Measurements from ENCODE around the gene DMRT1. TPM values are rescaled to one million over a fixed set of nuclear protein-coding genes. Genes with fewer than 3 reads are reported as not detected.

The DMRT1 gene
- total RNA-seq, 1 donor: not detected

- Histone ChIP-seq H3K9me3 (ENCODE audit: low read depth, low read length) (no peaks in the 10 kb centered on the region), H3K4me3 (ENCODE audit: low read length) (no peak overlapping the region), H3K27me3 (ENCODE audit: insufficient read depth, low read length) (no peaks in the 10 kb centered on the region), H3K4me1 (ENCODE audit: insufficient read depth, low read length) (no peaks in the 10 kb centered on the region)
Measured at GRCh38 chr9:926976-927375, 85.5 kb downstream of the DMRT1 start.

GRCh38 chr9:928363-929042 lies 87.0 kb downstream of the DMRT1 start:
- no peaks in the 10 kb centered on the region for H3K27me3 ChIP-seq (ENCODE audit: insufficient read depth, low read length)
- no peak overlapping the region for H3K4me3 ChIP-seq (ENCODE audit: low read length)
- no peaks in the 10 kb centered on the region for H3K9me3 ChIP-seq (ENCODE audit: low read depth, low read length)
- no peaks in the 10 kb centered on the region for H3K4me1 ChIP-seq (ENCODE audit: insufficient read depth, low read length)

- no peaks in the 10 kb centered on the region for H3K9me3 ChIP-seq (ENCODE audit: low read depth, low read length)
- H3K27me3 ChIP-seq (ENCODE audit: insufficient read depth, low read length): peaks cover 2% of the 10 kb centered on the region
- H3K4me3 ChIP-seq (ENCODE audit: low read length): no peak overlapping the region
- no peaks in the 10 kb centered on the region for H3K4me1 ChIP-seq (ENCODE audit: insufficient read depth, low read length)
Measured at GRCh38 chr9:929719-930118, 88.2 kb downstream of the DMRT1 start.

- H3K27me3 ChIP-seq (ENCODE audit: insufficient read depth, low read length): peaks cover 9% of the 10 kb centered on the region
- H3K4me1 ChIP-seq (ENCODE audit: insufficient read depth, low read length): no peaks in the 10 kb centered on the region
- no peaks in the 10 kb centered on the region for H3K9me3 ChIP-seq (ENCODE audit: low read depth, low read length)
- H3K4me3 ChIP-seq (ENCODE audit: low read length): no peak overlapping the region
Measured at GRCh38 chr9:933356-933755, 91.9 kb downstream of the DMRT1 start.

- H3K9me3 ChIP-seq (ENCODE audit: low read depth, low read length): peaks cover 7% of the 10 kb centered on the region
- no peaks in the 10 kb centered on the region for H3K4me1 ChIP-seq (ENCODE audit: insufficient read depth, low read length)
- no peak overlapping the region for H3K4me3 ChIP-seq (ENCODE audit: low read length)
- H3K27me3 ChIP-seq (ENCODE audit: insufficient read depth, low read length): peaks cover 16% of the 10 kb centered on the region
Measured at GRCh38 chr9:935348-935965, 94.0 kb downstream of the DMRT1 start.

- Histone ChIP-seq H3K4me3 (ENCODE audit: low read length) (no peak overlapping the region), H3K9me3 (ENCODE audit: low read depth, low read length) (peaks cover 7% of the 10 kb centered on the region), H3K4me1 (ENCODE audit: insufficient read depth, low read length) (no peaks in the 10 kb centered on the region), H3K27me3 (ENCODE audit: insufficient read depth, low read length) (peaks cover 33% of the 10 kb centered on the region)
Measured at GRCh38 chr9:942805-943580, 101.5 kb downstream of the DMRT1 start.

GRCh38 chr9:947985-948384 lies 106.5 kb downstream of the DMRT1 start:
- H3K27me3 ChIP-seq (ENCODE audit: insufficient read depth, low read length): peaks cover 40% of the 10 kb centered on the region
- H3K4me3 ChIP-seq (ENCODE audit: low read length): no peak overlapping the region
- H3K9me3 ChIP-seq (ENCODE audit: low read depth, low read length): no peaks in the 10 kb centered on the region
- no peaks in the 10 kb centered on the region for H3K4me1 ChIP-seq (ENCODE audit: insufficient read depth, low read length)

- no peak overlapping the region for H3K4me3 ChIP-seq (ENCODE audit: low read length)
- H3K4me1 ChIP-seq (ENCODE audit: insufficient read depth, low read length): no peaks in the 10 kb centered on the region
- H3K9me3 ChIP-seq (ENCODE audit: low read depth, low read length): no peaks in the 10 kb centered on the region
- H3K27me3 ChIP-seq (ENCODE audit: insufficient read depth, low read length): peaks cover 35% of the 10 kb centered on the region
Measured at GRCh38 chr9:948497-948896, 107.0 kb downstream of the DMRT1 start.

- Histone ChIP-seq H3K4me1 (ENCODE audit: insufficient read depth, low read length) (no peaks in the 10 kb centered on the region), H3K4me3 (ENCODE audit: low read length) (no peak overlapping the region), H3K27me3 (ENCODE audit: insufficient read depth, low read length) (peaks cover 29% of the 10 kb centered on the region), H3K9me3 (ENCODE audit: low read depth, low read length) (no peaks in the 10 kb centered on the region)
Measured at GRCh38 chr9:950139-950538, 108.6 kb downstream of the DMRT1 start.

GRCh38 chr9:952546-952945 lies 111.0 kb downstream of the DMRT1 start:
- Histone ChIP-seq H3K9me3 (ENCODE audit: low read depth, low read length) (no peaks in the 10 kb centered on the region), H3K4me3 (ENCODE audit: low read length) (no peak overlapping the region), H3K27me3 (ENCODE audit: insufficient read depth, low read length) (peaks cover 22% of the 10 kb centered on the region), H3K4me1 (ENCODE audit: insufficient read depth, low read length) (no peaks in the 10 kb centered on the region)

- H3K4me3 ChIP-seq (ENCODE audit: low read length): no peak overlapping the region
- no peaks in the 10 kb centered on the region for H3K9me3 ChIP-seq (ENCODE audit: low read depth, low read length)
- no peaks in the 10 kb centered on the region for H3K4me1 ChIP-seq (ENCODE audit: insufficient read depth, low read length)
- H3K27me3 ChIP-seq (ENCODE audit: insufficient read depth, low read length): peaks cover 29% of the 10 kb centered on the region
Measured at GRCh38 chr9:959105-959504, 117.6 kb downstream of the DMRT1 start.

GRCh38 chr9:959914-960313 lies 118.4 kb downstream of the DMRT1 start:
- Histone ChIP-seq H3K27me3 (ENCODE audit: insufficient read depth, low read length) (peaks cover 38% of the 10 kb centered on the region), H3K4me1 (ENCODE audit: insufficient read depth, low read length) (no peaks in the 10 kb centered on the region), H3K4me3 (ENCODE audit: low read length) (no peak overlapping the region), H3K9me3 (ENCODE audit: low read depth, low read length) (no peaks in the 10 kb centered on the region)

GRCh38 chr9:962023-962422 lies 120.5 kb downstream of the DMRT1 start:
- Histone ChIP-seq H3K9me3 (ENCODE audit: low read depth, low read length) (no peaks in the 10 kb centered on the region), H3K4me3 (ENCODE audit: low read length) (no peak overlapping the region), H3K27me3 (ENCODE audit: insufficient read depth, low read length) (peaks cover 59% of the 10 kb centered on the region), H3K4me1 (ENCODE audit: insufficient read depth, low read length) (no peaks in the 10 kb centered on the region)

GRCh38 chr9:965497-965896 lies 124.0 kb downstream of the DMRT1 start:
- Histone ChIP-seq H3K27me3 (ENCODE audit: insufficient read depth, low read length) (peaks cover 90% of the 10 kb centered on the region), H3K4me3 (ENCODE audit: low read length) (no peak overlapping the region), H3K9me3 (ENCODE audit: low read depth, low read length) (no peaks in the 10 kb centered on the region), H3K4me1 (ENCODE audit: insufficient read depth, low read length) (no peaks in the 10 kb centered on the region)

- Histone ChIP-seq H3K4me3 (ENCODE audit: low read length) (no peak overlapping the region), H3K27me3 (ENCODE audit: insufficient read depth, low read length) (peaks cover 91% of the 10 kb centered on the region), H3K9me3 (ENCODE audit: low read depth, low read length) (no peaks in the 10 kb centered on the region), H3K4me1 (ENCODE audit: insufficient read depth, low read length) (peaks cover 5% of the 10 kb centered on the region)
Measured at GRCh38 chr9:966870-967269, 125.4 kb downstream of the DMRT1 start.

All from mononuclear cell (primary cell).